ENCODE measurements around the gene PTPRN2. TPM values are rescaled to one million over a fixed set of nuclear protein-coding genes. Genes with fewer than 3 reads are reported as not detected.

PTPRN2 gene
- total RNA-seq, 1 donor from 2014 or later = 3.1 TPM

- DNase-seq = no peak
Observed at GRCh38 chr7:158066085-158066484, 521.5 kb downstream of the PTPRN2 start.

- no peak for DNase-seq
Observed at GRCh38 chr7:158065340-158065739, 522.3 kb downstream of the PTPRN2 start.

GRCh38 chr7:158064631-158065030 lies 523.0 kb downstream of the PTPRN2 start:
- DNase-seq = no peak

- no peak for DNase-seq
Observed at GRCh38 chr7:158063850-158064610, 523.6 kb downstream of the PTPRN2 start.

- DNase-seq = no peak
Observed at GRCh38 chr7:158062661-158063060, 525.0 kb downstream of the PTPRN2 start.

- DNase-seq = no peak
Observed at GRCh38 chr7:158061884-158062656, 525.6 kb downstream of the PTPRN2 start.

GRCh38 chr7:158061026-158061630 lies 526.5 kb downstream of the PTPRN2 start:
- no peak for DNase-seq

GRCh38 chr7:158060216-158060615 lies 527.4 kb downstream of the PTPRN2 start:
- no peak for DNase-seq

- no peak for DNase-seq
Observed at GRCh38 chr7:158057446-158057845, 530.2 kb downstream of the PTPRN2 start.

- DNase-seq = no peak
Observed at GRCh38 chr7:158056761-158057160, 530.9 kb downstream of the PTPRN2 start.

GRCh38 chr7:158055726-158056510 lies 531.7 kb downstream of the PTPRN2 start:
- no peak for DNase-seq

GRCh38 chr7:158054611-158055010 lies 533.0 kb downstream of the PTPRN2 start:
- no peak for DNase-seq

- no peak for DNase-seq
Observed at GRCh38 chr7:158054081-158054480, 533.5 kb downstream of the PTPRN2 start.

- DNase-seq = no peak
Observed at GRCh38 chr7:158053183-158053915, 534.3 kb downstream of the PTPRN2 start.

GRCh38 chr7:158052381-158053060 lies 535.1 kb downstream of the PTPRN2 start:
- DNase-seq = no peak

GRCh38 chr7:158051776-158052175 lies 535.8 kb downstream of the PTPRN2 start:
- no peak for DNase-seq

- DNase-seq = no peak
Observed at GRCh38 chr7:158050978-158051651, 536.5 kb downstream of the PTPRN2 start.

GRCh38 chr7:158050441-158050977 lies 537.1 kb downstream of the PTPRN2 start:
- DNase-seq = no peak

GRCh38 chr7:158049271-158049670 lies 538.4 kb downstream of the PTPRN2 start:
- no peak for DNase-seq

GRCh38 chr7:158048569-158048968 lies 539.1 kb downstream of the PTPRN2 start:
- DNase-seq = no peak
